ENCODE results near the gene ZNF541. TPM values are rescaled to one million over a fixed set of nuclear protein-coding genes. Genes with fewer than 3 reads are reported as not detected.
"Not testable (repeated sequence)": the region's sequence is repeated elsewhere in the genome, so short reads cannot be mapped to it uniquely, and the experiment has no call there.

ZNF541 gene
- total RNA-seq, 4 donors from 2014 or later: 0.37 to 1.2 (median 0.46) TPM

GRCh38 chr19:47607564-47608073, 34.7 kb upstream of the ZNF541 start:
- ATAC-seq (ENCODE audit: low FRiP score) (no peak), DNase-seq (ENCODE audit: low spot score) (no peak)
- no peak for TF ChIP-seq CTCF (IDR thresholded peaks at IDR 0.05)

GRCh38 chr19:47603706-47604565, 31.0 kb upstream of the ZNF541 start:
- ATAC-seq (ENCODE audit: low FRiP score) (no peak), DNase-seq (ENCODE audit: low spot score) (no peak)
- TF ChIP-seq CTCF (IDR thresholded peaks at IDR 0.05): no peak

GRCh38 chr19:47601180-47601904, 28.4 kb upstream of the ZNF541 start:
- no peak for ATAC-seq (ENCODE audit: low FRiP score)
- no peak for TF ChIP-seq CTCF (IDR thresholded peaks at IDR 0.05)
- no peak for DNase-seq (ENCODE audit: low spot score)

- ATAC-seq (ENCODE audit: low FRiP score): peak; percentile 98
- no peak for TF ChIP-seq CTCF (IDR thresholded peaks at IDR 0.05)
Observed at GRCh38 chr19:47600246-47601179, 27.6 kb upstream of the ZNF541 start.

GRCh38 chr19:47599671-47600245, 26.8 kb upstream of the ZNF541 start:
- not testable (repeated sequence) for DNase-seq (ENCODE audit: low spot score); ATAC-seq (ENCODE audit: low FRiP score)

More at GRCh38 chr19:47600246-47601179, 27.6 kb upstream of the ZNF541 start:
- peak; percentile 97 for DNase-seq (ENCODE audit: low spot score)

- TF ChIP-seq CTCF (IDR thresholded peaks at IDR 0.05): no peak
- ATAC-seq (ENCODE audit: low FRiP score): peak; percentile 74
- no peak for DNase-seq (ENCODE audit: low spot score)
Observed at GRCh38 chr19:47598407-47599349, 25.7 kb upstream of the ZNF541 start.
